K562 (cell line): ENCODE measurements around the gene ZBTB18.

Experiments used
- CTCF ChIP-seq, 3 experiments: IDR thresholded peaks in 2 of 3; conservative IDR thresholded peaks in 1 of 3; 2 replicates each; pipeline ENCODE4 v1.5.1; 2011 to 2012; ENCODE audit warnings: low read length in 3 of 3, mild to moderate bottlenecking in 3 of 3, control low read depth in 2 of 3, improper control_type of control experiment in 1 of 3, inconsistent platforms in 1 of 3, low read depth in 1 of 3, mixed read lengths in 1 of 3, moderate library complexity in 1 of 3; ENCODE audit not compliant: insufficient read depth in 2 of 3
- EP300 ChIP-seq: IDR thresholded peaks from 2 replicates; pipeline ENCODE4 v1.6.1; 2012; ENCODE audit warnings: low read length, improper control_type of control experiment
- HNRNPUL1 ChIP-seq: fragments of 200-400 bp; formaldehyde crosslinking; IDR thresholded peaks from 2 replicates; pipeline ENCODE4 v1.6.1; 2017; ENCODE audit warnings: low read length
- KDM1A ChIP-seq, 2 experiments: fragments of 450-650 bp; IDR thresholded peaks; 2 replicates each; pipeline ENCODE4 v1.6.1; 2016; ENCODE audit warnings: mild to moderate bottlenecking in 2 of 2
- MYC ChIP-seq, 2 experiments: fragments of 250-450 bp in 1 of 2; sonication (Bioruptor Pico) in 1 of 2; IDR thresholded peaks; 2 replicates each; pipeline versions ENCODE4 v1.5.1 to v1.6.1; 2012 to 2021; ENCODE audit warnings: low read depth in 2 of 2, borderline replicate concordance in 1 of 2, improper control_type of control experiment in 1 of 2, low read length in 1 of 2, mild to moderate bottlenecking in 1 of 2, moderate library complexity in 1 of 2
- POLR2AphosphoS2 ChIP-seq: IDR thresholded peaks from 2 replicates; pipeline ENCODE4 v1.6.1; 2012; ENCODE audit warnings: low read length, improper control_type of control experiment
- RAD21 ChIP-seq, 2 experiments: fragments of 250-450 bp in 1 of 2; fragments of 450-650 bp in 1 of 2; sonication (Bioruptor Pico) in 1 of 2; formaldehyde crosslinking in 1 of 2; IDR thresholded peaks in 1 of 2; conservative IDR thresholded peaks in 1 of 2; 2 replicates each; pipeline versions ENCODE4 v1.4.0 to v1.8.0; 2020 to 2022; ENCODE audit warnings: mild to moderate bottlenecking in 2 of 2, moderate library complexity in 1 of 2
- ZBTB49 ChIP-seq: sonication (generic); formaldehyde crosslinking; IDR thresholded peaks from 2 replicates; pipeline ENCODE4 v1.8.0; 2022; ENCODE audit warnings: missing genetic modification reagents, mild to moderate bottlenecking, borderline replicate concordance
- ZNF263 ChIP-seq: sonication (generic); formaldehyde crosslinking; IDR thresholded peaks from 2 replicates; pipeline ENCODE4 v1.8.0; 2022; ENCODE audit warnings: mild to moderate bottlenecking, missing genetic modification reagents, borderline replicate concordance
- ZNF282 ChIP-seq: sonication (generic); formaldehyde crosslinking; IDR thresholded peaks from 2 replicates; pipeline ENCODE4 v1.8.1; 2023; ENCODE audit warnings: missing genetic modification reagents
- ZNF311 ChIP-seq: fragments of 250-450 bp; sonication (Bioruptor Pico); IDR thresholded peaks from 2 replicates; pipeline ENCODE4 v1.4.0; 2020; ENCODE audit warnings: mild to moderate bottlenecking, moderate library complexity
- ZNF518B ChIP-seq: fragments of 250-450 bp; sonication (Bioruptor Pico); IDR thresholded peaks from 2 replicates; pipeline ENCODE4 v1.5.0; 2021; ENCODE audit warnings: mild to moderate bottlenecking, moderate library complexity

GRCh38 chr1:244053831-244054230 is 2.7 kb downstream of the ZBTB18 start:
- no peak for TF ChIP-seq ZBTB49 (CRISPR knock-in tag)
- TF ChIP-seq EP300, result no peak
- TF ChIP-seq POLR2AphosphoS2, result no peak
- TF ChIP-seq ZNF282 (CRISPR knock-in tag), result no peak
- no peak for TF ChIP-seq ZNF311 (CRISPR knock-in tag)
- no peak for TF ChIP-seq MYC (IDR thresholded peaks at IDR 0.05; ENCODE audit: low read depth, low read length)
- TF ChIP-seq MYC (CRISPR knock-in tag; IDR thresholded peaks at IDR 0.05; ENCODE audit: borderline replicate concordance, low read depth), result no peak
- no peak for TF ChIP-seq ZNF518B (CRISPR knock-in tag)
- no peak for TF ChIP-seq ZNF263
- no peak for TF ChIP-seq CTCF (IDR thresholded peaks at IDR 0.05 in 2 of 3, conservative IDR thresholded peaks at IDR 0.05 in 1 of 3; ENCODE audit: insufficient read depth in 2 of 3, low read depth in 1 of 3, low read length in 3 of 3)
- TF ChIP-seq RAD21 (CRISPR knock-in tag; conservative IDR thresholded peaks at IDR 0.05 in 1 of 2, IDR thresholded peaks at IDR 0.05 in 1 of 2), result no peak
- no peak for TF ChIP-seq HNRNPUL1
- no peak for TF ChIP-seq KDM1A (IDR thresholded peaks at IDR 0.05)
